Right renal pelvis (tissue), 4 donors: ENCODE measurements around the gene OTUB2. TPM values are rescaled to one million over a fixed set of nuclear protein-coding genes. Genes with fewer than 3 reads are reported as not detected.
A peak's percentile ranks its signal among the peaks of the same experiment; 100 is the strongest.

Experiments
- DNase-seq, 4 donors: peaks; one replicate each; pipeline ENCODE4 v3.0.0-alpha.2; 2013; ENCODE audit warnings: low read depth in 4 of 4, low spot score in 3 of 4, missing footprints in 1 of 4
- polyA plus RNA-seq, 4 donors: library from polyadenylated mRNA; unstranded; fragments of 120-200 nt; gene quantifications; one replicate each; pipeline ENCODE4 v1.2.1, GENCODE V29; 2013; ENCODE audit not compliant: insufficient read length in 4 of 4

Gene OTUB2
- polyA plus RNA-seq, 4 donors, result 4.1 to 5.1 (median 4.8) TPM

GRCh38 chr14:94020267-94020666 is 5.9 kb upstream of the OTUB2 start:
- no peak for DNase-seq

DNA sequence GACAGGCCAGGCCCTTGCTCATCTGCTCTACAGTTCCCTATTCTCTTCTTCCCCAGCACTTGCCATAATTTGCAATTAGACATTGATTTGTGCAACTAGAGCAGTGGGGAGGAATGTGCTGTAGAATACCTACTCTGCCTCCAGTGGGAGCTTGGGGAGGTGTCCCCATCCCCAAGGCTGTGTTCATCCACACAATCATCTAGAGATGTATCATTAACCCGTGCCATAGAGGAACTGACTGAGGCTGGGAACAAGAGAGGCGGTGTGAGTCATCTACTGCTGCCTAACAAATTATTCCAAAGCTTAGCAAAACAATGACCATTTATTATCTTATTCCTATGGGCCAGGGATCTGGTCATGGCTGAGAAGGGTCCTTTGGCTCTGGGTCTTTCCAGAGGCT is 5.1 kb upstream of the OTUB2 start:
- DNase-seq, result no peak

DNA sequence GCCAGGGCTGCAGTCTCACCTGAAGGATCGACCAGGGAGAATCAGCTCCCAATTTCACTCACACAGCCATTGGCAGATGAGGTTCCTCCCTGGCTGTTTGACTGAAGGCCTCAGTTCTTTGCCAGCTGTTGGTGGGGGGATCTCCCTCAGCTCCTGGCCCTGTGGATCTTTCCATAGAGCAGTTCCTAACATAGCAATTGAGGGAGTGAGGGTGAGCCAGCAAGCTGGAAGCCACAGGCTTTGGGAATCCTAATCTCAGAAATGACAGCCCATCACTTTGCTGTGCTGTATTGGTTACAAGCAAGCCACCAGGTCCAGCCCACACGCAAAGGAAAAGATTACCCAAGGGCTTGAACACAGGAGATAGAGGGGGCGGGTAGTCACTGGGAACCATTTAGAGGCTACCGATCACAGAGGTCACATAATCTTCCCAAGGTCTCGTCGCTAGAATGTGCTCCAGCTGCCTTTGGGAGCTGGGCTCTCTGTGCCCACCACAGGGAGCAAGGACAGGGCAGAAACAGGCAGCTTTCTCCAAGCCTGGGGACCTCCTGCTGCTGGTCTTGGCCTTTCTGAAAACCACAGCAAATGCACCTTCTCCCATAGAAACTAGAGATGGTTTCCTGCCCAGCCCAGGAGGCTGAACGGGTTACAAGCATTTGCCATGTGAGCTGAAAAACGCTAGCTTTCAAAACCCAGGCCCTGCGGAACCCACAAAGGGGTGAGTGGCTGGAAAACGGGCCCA is 4.6 kb upstream of the OTUB2 start:
- DNase-seq, result no peak

GRCh38 chr14:94022532-94023411 is 3.4 kb upstream of the OTUB2 start:
- DNase-seq, result no peak

DNA sequence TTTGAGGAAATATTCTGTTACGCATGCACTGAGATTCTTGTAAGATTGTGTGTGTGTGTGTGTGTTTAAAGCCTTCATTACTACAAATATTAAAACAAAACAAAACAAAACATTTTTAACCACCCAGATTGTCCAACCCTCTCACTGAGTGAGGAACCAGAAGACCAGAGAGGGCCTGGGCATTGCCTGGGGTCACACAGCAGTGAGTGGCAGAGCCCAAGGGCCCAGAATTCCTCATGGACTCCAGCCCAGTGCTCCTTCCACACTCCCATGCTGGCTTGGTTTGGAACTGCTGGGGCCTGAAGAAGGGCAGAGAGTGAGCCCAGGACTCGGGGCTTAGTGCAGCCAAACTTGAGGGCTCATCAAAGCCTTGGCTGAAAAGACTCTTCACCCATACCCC is 1.6 kb upstream of the OTUB2 start:
- DNase-seq, result no peak

DNA sequence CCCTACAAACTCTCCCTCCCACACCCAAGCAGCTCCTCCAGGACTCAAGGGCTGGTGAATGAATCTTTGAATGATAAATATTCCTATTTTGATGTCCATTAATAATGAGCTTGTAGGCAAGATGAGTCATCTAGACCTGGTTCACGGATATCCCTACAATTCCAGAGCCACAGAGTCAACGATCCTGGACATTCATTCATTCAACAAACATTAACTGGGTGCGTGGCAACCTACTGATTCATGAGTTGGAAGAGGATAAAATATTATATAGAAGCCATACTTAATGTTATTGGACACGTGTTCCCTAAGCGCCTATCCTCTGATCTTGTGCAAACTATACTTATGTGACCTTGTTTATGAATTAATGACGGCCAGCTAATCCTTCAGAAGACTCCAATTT is 420 bp upstream of the OTUB2 start:
- no peak for DNase-seq

- no peak for DNase-seq
These were observed 839 bp downstream of the OTUB2 start for GRCh38 chr14:94026889-94027469.

- DNase-seq, result no peak
These were observed 1.7 kb downstream of the OTUB2 start for GRCh38 chr14:94027566-94028449.

- no peak for DNase-seq
These were observed 2.3 kb downstream of the OTUB2 start for GRCh38 chr14:94028450-94028826.

DNA sequence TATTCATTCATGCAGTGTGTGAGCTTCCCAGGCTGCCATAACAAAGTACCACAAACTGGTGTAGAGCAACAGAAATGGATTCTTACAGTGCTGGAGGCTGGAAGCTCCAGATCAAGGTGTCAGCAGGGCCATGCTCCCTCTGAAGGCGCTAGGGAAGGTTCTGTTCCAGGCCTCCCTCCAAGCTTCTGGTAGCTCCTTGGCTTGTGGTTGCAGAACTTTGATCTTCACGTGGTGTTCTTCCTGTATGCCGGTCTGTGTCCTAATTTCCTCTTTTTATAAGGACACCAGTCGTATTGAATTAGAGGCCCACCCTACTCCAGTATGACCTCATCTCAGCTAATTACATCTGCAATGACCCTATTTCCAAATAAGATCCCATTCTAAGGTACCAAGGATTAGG is 3.1 kb downstream of the OTUB2 start:
- DNase-seq, result no peak

- no peak for DNase-seq
These were observed 3.6 kb downstream of the OTUB2 start for GRCh38 chr14:94029671-94030203.

GRCh38 chr14:94030571-94030970 is 4.4 kb downstream of the OTUB2 start:
- no peak for DNase-seq

DNA sequence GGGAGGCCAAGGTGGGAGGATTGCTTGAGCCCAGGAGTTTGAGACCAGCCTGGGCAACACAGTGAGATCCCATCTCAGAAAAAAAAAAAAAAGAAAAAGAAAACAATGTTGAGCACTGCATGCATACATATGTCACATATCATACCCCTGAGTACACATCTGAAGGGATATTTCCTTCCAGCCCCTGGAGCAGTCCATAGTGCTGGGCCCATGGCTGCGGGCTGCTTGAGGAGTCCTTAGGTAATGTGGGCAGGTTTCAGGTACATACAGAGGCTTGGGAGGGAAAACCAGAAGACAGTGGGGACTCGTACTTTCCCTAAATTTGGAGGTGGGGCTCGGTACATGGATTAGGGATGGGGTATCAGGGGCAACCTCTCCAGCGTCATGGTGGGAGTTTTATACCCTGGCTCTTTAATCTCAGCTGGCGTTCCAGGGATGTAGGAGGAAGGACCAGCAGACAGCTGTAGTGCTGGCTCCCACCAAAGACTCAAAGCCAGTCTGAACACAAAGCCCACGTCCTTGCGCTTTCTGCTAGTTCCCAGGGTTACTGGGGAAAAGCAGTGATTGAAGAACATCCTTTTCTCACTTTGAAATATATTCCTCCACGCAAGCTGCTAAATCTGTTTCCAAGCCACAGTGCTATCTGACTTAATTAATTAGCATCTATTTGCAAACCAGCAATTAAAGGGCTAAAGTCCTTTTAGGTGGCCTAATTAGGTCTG is 5.2 kb downstream of the OTUB2 start:
- DNase-seq, result no peak

- no peak for DNase-seq
These were observed 5.7 kb downstream of the OTUB2 start for GRCh38 chr14:94031883-94032279.

DNA sequence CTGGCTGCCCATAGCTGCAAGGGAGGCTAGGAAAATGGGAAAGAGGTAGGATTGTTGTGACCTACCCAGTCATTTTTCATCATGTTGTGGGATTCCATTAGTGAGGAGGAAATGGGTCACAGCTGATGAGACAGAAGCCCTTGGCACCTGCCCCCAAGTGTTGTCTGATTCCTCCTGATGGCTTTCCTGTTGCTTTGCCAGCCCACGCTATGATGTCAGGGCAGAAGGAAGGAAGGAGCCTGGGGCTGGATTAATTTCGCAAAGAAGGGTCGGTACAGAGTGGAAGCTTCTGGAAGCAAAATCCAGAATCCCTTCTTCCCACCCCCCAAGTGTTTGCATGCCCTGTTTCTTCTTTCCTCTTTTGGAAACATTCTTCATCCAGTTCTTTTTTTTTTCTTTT is 8.7 kb downstream of the OTUB2 start:
- DNase-seq, result no peak

GRCh38 chr14:94036313-94037167 is 10.4 kb downstream of the OTUB2 start:
- peak in 3 of 4 donors; percentile 22 to 47 (median 38) for DNase-seq

DNA sequence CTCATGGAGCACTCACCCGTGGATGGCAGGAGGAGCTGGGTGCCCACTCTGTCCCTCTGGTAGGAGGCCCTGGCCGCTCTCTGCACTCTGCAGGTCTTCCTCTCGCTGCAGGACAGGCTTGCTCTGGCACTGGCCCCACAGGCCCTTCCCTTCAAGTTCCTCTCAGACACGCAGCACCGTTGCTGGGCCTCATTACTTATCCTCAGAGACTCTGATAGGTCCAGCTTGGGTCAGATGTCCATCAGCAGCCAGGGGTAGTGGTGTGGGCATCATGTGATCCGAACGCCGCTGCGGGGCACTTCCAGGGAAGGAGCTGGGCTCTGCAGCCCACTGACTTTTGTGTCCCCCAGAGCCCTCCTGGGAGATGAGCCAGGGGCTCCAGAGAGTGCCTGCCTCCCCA is 11.8 kb downstream of the OTUB2 start:
- DNase-seq, result no peak

DNA sequence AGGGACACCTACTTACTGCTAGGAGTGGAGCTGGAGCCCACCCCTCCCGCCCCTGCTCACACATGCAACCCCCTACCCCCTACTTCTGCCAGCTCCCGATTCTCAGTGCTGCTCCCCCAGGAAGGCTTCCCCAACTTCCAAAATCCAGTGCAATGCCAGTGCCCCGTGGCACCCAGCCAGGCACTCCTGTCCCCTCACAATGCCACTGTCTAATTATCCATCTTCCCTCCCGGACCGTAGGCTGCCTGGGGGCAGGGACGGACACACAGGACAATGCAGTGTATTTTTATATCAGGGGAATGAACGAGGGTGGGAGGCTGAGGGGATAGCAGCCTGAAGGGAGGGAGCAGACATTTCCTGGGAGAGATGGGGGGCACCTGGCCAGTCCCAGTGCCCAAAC is 12.4 kb downstream of the OTUB2 start:
- no peak for DNase-seq
